Activated T-cell treated with anti-CD3 and anti-CD28 coated beads for 48 hours (primary cell): ENCODE results near the gene ZBTB26.
"Not testable (repeated sequence)": the region's sequence is repeated elsewhere in the genome, so short reads cannot be mapped to it uniquely, and the experiment has no call there.

Source experiments
- DNase-seq: peaks from one replicate; pipeline ENCODE4 v3.0.0-alpha.2; 2020; ENCODE audit warnings: low read depth

The ZBTB26 gene

GRCh38 chr9:122923947-122924346 is 7.4 kb downstream of the ZBTB26 start:
- no peak for DNase-seq

DNA sequence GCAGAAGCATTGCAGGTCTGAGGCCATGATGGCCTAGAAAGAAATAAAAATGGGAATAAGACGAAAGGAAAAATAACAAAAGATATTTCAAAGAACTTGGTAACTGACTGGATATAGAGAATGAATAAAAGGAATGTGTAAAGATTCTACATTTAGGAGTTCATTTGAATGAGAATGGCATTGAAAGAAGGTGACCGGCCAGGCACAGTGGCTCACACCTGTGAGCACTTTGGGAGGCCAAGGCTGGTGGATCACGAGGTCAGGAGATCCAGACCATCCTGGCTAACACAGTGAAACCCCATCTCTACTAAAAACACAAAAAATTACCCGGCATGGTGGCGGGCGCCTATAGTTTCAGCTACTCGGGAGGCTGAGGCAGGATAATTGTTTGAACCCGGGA is 8.6 kb downstream of the ZBTB26 start:
- no peak for DNase-seq

DNA sequence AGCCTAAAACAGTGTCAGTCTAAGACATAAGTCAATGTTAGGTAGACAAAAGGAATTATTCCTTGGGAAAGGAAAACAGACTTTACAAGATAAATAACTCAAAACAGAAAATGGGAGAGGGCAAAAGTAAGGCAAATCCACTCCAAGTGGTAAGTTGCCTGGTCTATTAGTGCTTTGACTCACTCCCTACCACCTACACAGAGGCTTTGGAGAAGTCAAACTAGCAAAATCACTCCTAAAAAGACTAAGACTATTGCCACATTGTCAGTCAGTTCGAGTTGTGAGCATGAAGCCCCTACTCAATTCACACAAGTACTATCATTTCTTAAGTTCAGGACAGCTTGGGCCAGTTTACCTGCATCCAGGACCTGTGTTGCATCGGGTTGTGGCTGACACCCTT is 13.0 kb downstream of the ZBTB26 start:
- no peak for DNase-seq

- DNase-seq, result peak; percentile 63
These were observed 18.2 kb downstream of the ZBTB26 start, which contains the start of gene ZBTB6 for GRCh38 chr9:122912964-122913673. Gene ZBTB6 (minus strand): TSS chr9:122913323. CDS start chr9:122912072, 1,251 bp downstream.

DNA sequence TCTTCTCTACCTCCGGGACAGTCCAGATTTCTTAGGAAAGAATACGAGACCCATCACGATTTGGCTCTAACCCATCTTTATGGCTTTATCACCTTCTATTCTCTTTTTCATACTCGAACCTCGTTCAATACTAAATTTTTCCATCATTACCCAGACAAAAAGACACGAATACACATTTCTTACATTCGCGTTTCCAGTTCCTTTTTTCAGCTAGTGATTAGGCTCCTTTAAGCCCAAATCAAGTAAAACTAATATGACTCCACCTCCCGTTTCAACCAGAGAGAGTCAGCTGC is 18.7 kb downstream of the ZBTB26 start:
- no peak for DNase-seq

DNA sequence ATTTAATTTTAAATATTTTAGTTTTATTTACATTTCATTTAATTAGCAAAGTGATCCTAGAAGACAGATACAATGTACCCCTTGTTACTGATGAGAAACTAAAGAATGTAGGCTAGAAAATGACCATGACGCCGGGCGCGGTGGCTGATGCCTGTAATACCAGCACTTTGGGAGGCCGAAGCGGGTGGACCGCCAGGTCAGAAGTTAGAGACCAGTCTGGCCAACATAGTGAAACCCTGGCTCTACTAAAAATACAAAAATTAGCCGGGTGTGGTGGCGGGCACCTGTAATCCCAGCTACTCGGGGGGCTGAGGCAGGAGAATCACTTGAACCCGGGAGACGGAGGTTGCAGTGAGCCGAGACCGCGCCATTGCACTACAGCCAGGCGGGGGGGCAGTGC is 25.2 kb downstream of the ZBTB26 start:
- DNase-seq, result not testable (repeated sequence)

DNA sequence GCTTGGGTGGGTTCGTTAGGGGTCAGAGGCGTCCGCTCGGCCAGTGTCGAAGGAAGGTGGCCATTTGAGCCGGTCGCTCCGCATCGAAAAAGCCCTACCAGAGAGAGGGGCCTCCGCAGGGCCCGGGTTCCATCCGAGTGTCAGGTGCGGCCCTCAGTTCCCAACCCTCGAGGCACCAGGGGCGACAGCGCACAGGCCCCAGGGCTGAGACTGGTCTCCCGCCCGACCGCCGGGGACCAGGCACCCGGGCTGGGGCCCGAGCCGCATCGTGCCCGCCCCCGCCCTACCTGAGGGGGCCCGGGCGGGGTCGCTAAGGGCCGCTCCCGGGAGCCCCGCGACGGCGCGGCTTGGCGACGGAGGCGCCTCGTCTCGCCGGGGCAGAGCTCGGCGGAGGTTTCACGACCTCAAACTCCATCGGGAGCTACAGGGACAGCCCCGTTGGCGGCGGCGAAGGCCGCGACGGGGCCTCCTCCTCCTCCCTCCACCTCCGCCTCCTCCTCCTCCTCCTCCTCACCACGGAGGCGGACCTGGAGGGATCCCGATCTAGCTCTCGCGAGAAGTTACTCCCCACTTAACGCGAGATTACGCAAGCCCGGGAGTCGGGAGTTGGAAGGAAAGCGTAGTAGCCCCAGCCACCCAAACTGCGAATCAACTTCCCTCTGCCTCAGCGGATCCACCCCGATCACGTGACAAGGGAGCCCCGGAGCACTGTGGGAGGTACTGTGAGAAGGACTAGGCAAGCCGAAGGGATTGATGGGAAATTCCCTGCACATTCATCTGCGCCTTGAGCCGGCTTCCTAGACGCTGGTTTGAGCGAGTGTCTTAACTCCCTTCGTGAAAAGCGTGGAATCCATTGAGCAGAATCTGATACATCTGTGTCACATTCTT is 26.2 kb downstream of the ZBTB26 start, which contains the start of gene RC3H2:
TSS of gene RC3H2 (minus strand) at position 537 of the 888 bp plus-strand sequence. CDS start 7,850 bp downstream, outside the sequence.
- peak; percentile 90 for DNase-seq

DNA sequence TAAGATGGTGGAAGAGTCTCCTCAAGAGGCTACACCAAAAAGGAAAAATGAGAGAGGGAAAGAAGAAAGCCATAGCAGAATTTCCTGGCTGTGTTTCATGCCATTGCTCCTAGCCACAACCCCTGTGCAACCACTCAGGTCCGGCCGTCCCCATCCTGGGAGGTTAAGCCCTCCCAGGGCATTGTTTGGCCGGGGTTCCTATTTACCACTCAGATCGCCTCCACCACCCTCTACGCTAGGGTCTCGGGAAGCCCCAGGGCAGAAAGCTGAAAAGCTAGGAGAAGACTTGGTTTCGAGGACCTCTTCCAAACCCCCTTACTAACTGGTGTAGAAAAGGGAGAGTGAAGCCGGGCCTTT is 26.9 kb downstream of the ZBTB26 start:
- peak; percentile 11 for DNase-seq

DNA sequence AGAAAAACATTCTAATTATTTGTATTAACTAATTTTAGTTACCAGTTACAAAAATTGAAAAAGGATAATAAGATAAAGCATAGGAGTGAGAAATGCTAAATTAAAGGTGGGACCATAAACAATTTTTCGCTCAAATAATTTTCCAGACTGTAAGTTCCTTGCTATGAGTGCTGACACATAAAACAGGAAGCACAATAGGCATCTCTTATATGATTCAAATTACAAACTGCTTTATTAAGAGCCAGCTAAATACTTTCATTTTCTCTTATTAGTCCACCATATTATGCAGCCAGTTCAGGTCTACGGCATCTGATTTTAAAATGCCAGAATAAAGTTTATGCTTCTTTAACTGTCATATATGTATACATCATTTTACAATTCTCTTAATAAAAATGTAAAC is 30.5 kb downstream of the ZBTB26 start:
- DNase-seq, result no peak

DNA sequence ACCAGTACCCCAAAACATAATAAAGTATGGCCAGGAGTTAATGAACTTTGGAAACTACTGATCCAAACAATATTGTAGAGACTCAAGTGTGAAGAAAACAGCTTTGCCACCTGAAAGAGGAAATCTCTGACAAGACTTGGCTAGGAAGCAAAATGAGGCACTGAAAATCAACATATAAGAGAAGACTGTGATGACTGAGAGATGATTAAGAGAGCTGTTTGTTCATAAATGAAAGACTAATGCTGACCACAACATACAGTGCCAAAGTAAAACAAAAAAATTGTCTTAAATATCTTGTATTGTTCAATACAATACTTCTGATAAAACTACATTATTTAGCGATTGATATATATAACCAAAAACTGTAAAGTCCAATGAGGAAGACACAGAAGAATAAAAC is 33.3 kb downstream of the ZBTB26 start:
- DNase-seq, result no peak

DNA sequence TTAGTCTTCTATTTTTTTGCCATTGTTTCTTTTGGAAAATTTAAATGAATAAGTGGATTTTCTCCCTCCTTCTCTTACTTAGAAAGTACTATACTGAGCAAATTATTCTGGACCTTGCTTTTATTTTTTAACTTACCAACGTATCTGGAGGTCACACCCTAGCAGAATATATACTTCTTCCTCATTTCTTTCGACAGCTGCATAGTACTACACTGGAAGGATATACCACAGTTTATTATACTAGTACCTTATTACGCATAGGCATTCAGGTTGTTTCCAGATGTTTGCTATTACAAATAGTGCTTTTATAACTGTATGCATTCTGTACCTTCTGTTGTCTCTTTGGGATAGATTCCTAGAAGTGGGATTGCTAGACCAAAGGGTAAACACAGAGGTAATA is 42.8 kb downstream of the ZBTB26 start:
- DNase-seq, result no peak

GRCh38 chr9:122883125-122883524 is 48.2 kb downstream of the ZBTB26 start:
- no peak for DNase-seq

GRCh38 chr9:122879443-122879842 is 51.9 kb downstream of the ZBTB26 start:
- no peak for DNase-seq

GRCh38 chr9:122875523-122875922 is 55.8 kb downstream of the ZBTB26 start:
- DNase-seq, result no peak

- DNase-seq, result not testable (repeated sequence)
These were observed 64.0 kb downstream of the ZBTB26 start for GRCh38 chr9:122867276-122867675.

GRCh38 chr9:122866079-122866478 is 65.2 kb downstream of the ZBTB26 start:
- DNase-seq, result no peak
